Uterus (tissue), 4 donors: ENCODE data around the gene LHFPL4. TPM values are rescaled to one million over a fixed set of nuclear protein-coding genes. Genes with fewer than 3 reads are reported as not detected.
"Not testable (repeated sequence)": the region's sequence is repeated elsewhere in the genome, so short reads cannot be mapped to it uniquely, and the experiment has no call there.

ENCODE experiments used
- DNase-seq, 2 donors: peaks; one replicate each; pipeline ENCODE4 v3.0.0-alpha.2; 2019 to 2020
- H3K27ac ChIP-seq, 2 donors: fragments of 200-600 bp; sonication (generic); 1 replicate in 1 of 2; 2 replicates in 1 of 2; pipeline ENCODE4 v1.5.1; 2016 to 2018
- H3K27me3 ChIP-seq, 2 donors: fragments of 200-600 bp; sonication (generic); one replicate each; pipeline ENCODE4 v1.5.1; 2018 to 2019; ENCODE audit warnings: control low read depth in 1 of 2
- H3K36me3 ChIP-seq, 2 donors: fragments of 200-600 bp; sonication (generic); one replicate each; pipeline ENCODE4 v1.5.1; 2019; ENCODE audit warnings: control low read depth in 1 of 2
- H3K4me1 ChIP-seq, 2 donors: fragments of 200-600 bp; sonication (generic); one replicate each; pipeline ENCODE4 v1.5.1; 2018 to 2019; ENCODE audit warnings: control low read depth in 1 of 2
- H3K4me3 ChIP-seq, 2 donors: fragments of 200-600 bp; sonication (generic); 1 replicate in 1 of 2; 2 replicates in 1 of 2; pipeline ENCODE4 v1.5.1; 2018 to 2019; ENCODE audit warnings: mild to moderate bottlenecking in 1 of 2
- H3K9me3 ChIP-seq, 2 donors: fragments of 200-600 bp; sonication (generic); one replicate each; pipeline ENCODE4 v1.5.1; 2019; ENCODE audit warnings: control low read depth in 1 of 2
- CTCF ChIP-seq, 4 experiments: fragments of 200-600 bp in 2 of 4; fragments of 450-650 bp in 2 of 4; sonication (generic) in 2 of 4; IDR thresholded peaks; one replicate each; pipeline ENCODE4 v1.5.1; 2016 to 2019; ENCODE audit warnings: antibody characterized with exemption in 4 of 4, mild to moderate bottlenecking in 2 of 4, moderate library complexity in 1 of 4
- POLR2A ChIP-seq, 2 donors: fragments of 450-650 bp; IDR thresholded peaks; one replicate each; pipeline ENCODE4 v1.6.1; 2016; ENCODE audit warnings: antibody characterized with exemption in 2 of 2, mild to moderate bottlenecking in 1 of 2, moderate library complexity in 1 of 2
- intact Hi-C: fragments of 100-400 bp; cut with DNase I; formaldehyde crosslinking; loops from one replicate; pipeline ENCODE4 v1.15.1; 2023; ENCODE audit warnings: low total_unique reads
- total RNA-seq, 4 donors: library from RNA; depleted of rRNA in 3 of 4; stranded (reverse); fragments of >200 nt in 3 of 4; gene quantifications; one replicate each; pipeline versions ENCODE4 v1.1.0 to v1.2.4, GENCODE V29; 2014 to 2023
- donor health status: DM: yes; HTN: yes; CAD: no.

LHFPL4 gene
- total RNA-seq, 4 donors from 2014 or later, result 0.14 TPM; not detected in 3

GRCh38 chr3:9595877-9596276 is 42.3 kb upstream of the LHFPL4 start:
- no peak for DNase-seq
- no peaks in the 10 kb centered on the region for H3K4me1 ChIP-seq
- no peaks in the 10 kb centered on the region for H3K27me3 ChIP-seq
- H3K4me3 ChIP-seq, result no peak overlapping the region
- no peaks in the 10 kb centered on the region for H3K9me3 ChIP-seq
- intact Hi-C loops, result no loop called here
- H3K27ac ChIP-seq, result no peak overlapping the region
- no peaks in the 10 kb centered on the region for H3K36me3 ChIP-seq
- TF ChIP-seq POLR2A (IDR thresholded peaks at IDR 0.05) (no peak), CTCF (IDR thresholded peaks at IDR 0.05) (no peak)

GRCh38 chr3:9591781-9592180 is 38.2 kb upstream of the LHFPL4 start:
- H3K4me1 ChIP-seq, H3K36me3 ChIP-seq, H3K9me3 ChIP-seq, DNase-seq, H3K27ac ChIP-seq, H3K4me3 ChIP-seq, intact Hi-C loops, H3K27me3 ChIP-seq: not testable (repeated sequence)

- H3K27ac ChIP-seq, result no peak overlapping the region
- no peaks in the 10 kb centered on the region for H3K27me3 ChIP-seq
- DNase-seq, result no peak
- no peaks in the 10 kb centered on the region for H3K36me3 ChIP-seq
- no peaks in the 10 kb centered on the region for H3K9me3 ChIP-seq
- TF ChIP-seq POLR2A (IDR thresholded peaks at IDR 0.05) (no peak), CTCF (IDR thresholded peaks at IDR 0.05) (no peak)
- intact Hi-C loops, result no loop called here
- H3K4me1 ChIP-seq, result no peaks in the 10 kb centered on the region
- H3K4me3 ChIP-seq, result no peak overlapping the region
Observed at GRCh38 chr3:9590282-9590791, 36.7 kb upstream of the LHFPL4 start.

GRCh38 chr3:9583792-9584191 is 30.2 kb upstream of the LHFPL4 start:
- H3K36me3 ChIP-seq, result no peaks in the 10 kb centered on the region
- no peaks in the 10 kb centered on the region for H3K9me3 ChIP-seq
- H3K4me3 ChIP-seq, result no peak overlapping the region
- TF ChIP-seq CTCF (IDR thresholded peaks at IDR 0.05) (no peak), POLR2A (IDR thresholded peaks at IDR 0.05) (no peak)
- no peaks in the 10 kb centered on the region for H3K4me1 ChIP-seq
- no peak overlapping the region for H3K27ac ChIP-seq
- no peak for DNase-seq
- intact Hi-C loops, result no loop called here
- H3K27me3 ChIP-seq, result no peaks in the 10 kb centered on the region

- no peak for DNase-seq
- Histone ChIP-seq H3K36me3 (no peaks in the 10 kb centered on the region), H3K9me3 (no peaks in the 10 kb centered on the region), H3K4me3 (no peak overlapping the region), H3K4me1 (no peaks in the 10 kb centered on the region), H3K27ac (no peak overlapping the region), H3K27me3 (no peaks in the 10 kb centered on the region)
- intact Hi-C loops, result no loop called here
- no peak for TF ChIP-seq POLR2A (IDR thresholded peaks at IDR 0.05)
- TF ChIP-seq CTCF (IDR thresholded peaks at IDR 0.05), result no peak
Observed at GRCh38 chr3:9583371-9583770, 29.7 kb upstream of the LHFPL4 start.

GRCh38 chr3:9582332-9582731 is 28.7 kb upstream of the LHFPL4 start:
- intact Hi-C loops, result no loop called here
- Histone ChIP-seq H3K9me3 (no peaks in the 10 kb centered on the region), H3K27me3 (no peaks in the 10 kb centered on the region), H3K27ac (no peak overlapping the region), H3K4me1 (no peaks in the 10 kb centered on the region), H3K4me3 (no peak overlapping the region), H3K36me3 (no peaks in the 10 kb centered on the region)
- TF ChIP-seq CTCF (IDR thresholded peaks at IDR 0.05) (no peak), POLR2A (IDR thresholded peaks at IDR 0.05) (no peak)
- DNase-seq, result no peak
